SK-N-SH treated with all-trans-retinoic acid at 6 μM for 48 hours (cell line): ENCODE results near the gene MZB1.

Experiments
- ATAC-seq: fragments of 200-7000 bp; cut with Tn5 transposase; 3 replicates; pipeline ENCODE4 v1.9.1; 2020; ENCODE audit warnings: mild to moderate bottlenecking, moderate library complexity
- ARNTL ChIP-seq: fragments of 450-650 bp; formaldehyde crosslinking; IDR thresholded peaks from 2 replicates; pipeline ENCODE4 v1.5.0; 2020; ENCODE audit warnings: low read depth, mild to moderate bottlenecking, moderate library complexity, borderline replicate concordance
- BACH2 ChIP-seq: fragments of 250-450 bp; sonication (Bioruptor Pico); IDR thresholded peaks from 2 replicates; pipeline ENCODE4 v1.9.0; 2021; ENCODE audit warnings: mild to moderate bottlenecking, borderline replicate concordance
- CREB5 ChIP-seq: fragments of 250-450 bp; sonication (Bioruptor Pico); IDR thresholded peaks from 2 replicates; pipeline ENCODE4 v1.5.1; 2020; ENCODE audit warnings: low read depth, mild to moderate bottlenecking, moderate library complexity
- CSDC2 ChIP-seq: fragments of 250-450 bp; sonication (Bioruptor Pico); IDR thresholded peaks from 2 replicates; pipeline ENCODE4 v1.5.0; 2020; ENCODE audit warnings: mild to moderate bottlenecking, moderate library complexity
- ESRRG ChIP-seq: fragments of 250-450 bp; sonication (Bioruptor Pico); IDR thresholded peaks from 2 replicates; pipeline ENCODE4 v1.6.1; 2021; ENCODE audit warnings: mild to moderate bottlenecking
- GLIS3 ChIP-seq: fragments of 250-450 bp; sonication (Bioruptor Pico); IDR thresholded peaks from 2 replicates; pipeline ENCODE4 v1.5.0; 2020; ENCODE audit warnings: mild to moderate bottlenecking, moderate library complexity
- ISL1 ChIP-seq: fragments of 250-450 bp; sonication (Bioruptor Pico); IDR thresholded peaks from 2 replicates; pipeline ENCODE4 v2.1.2; 2022; ENCODE audit warnings: mild to moderate bottlenecking, moderate library complexity
- OSR1 ChIP-seq: fragments of 250-450 bp; sonication (Bioruptor Pico); IDR thresholded peaks from 2 replicates; pipeline ENCODE4 v1.8.0; 2022; ENCODE audit warnings: moderate library complexity, mild to moderate bottlenecking, inconsistent platforms
- PATZ1 ChIP-seq: fragments of 250-450 bp; sonication (Bioruptor Pico); IDR thresholded peaks from 2 replicates; pipeline ENCODE4 v1.8.0; 2020; ENCODE audit warnings: mild to moderate bottlenecking, moderate library complexity, borderline replicate concordance
- RARB ChIP-seq: fragments of 250-450 bp; sonication (Bioruptor Pico); IDR thresholded peaks from 2 replicates; pipeline ENCODE4 v1.8.0; 2021; ENCODE audit warnings: mild to moderate bottlenecking, moderate library complexity
- SNAI2 ChIP-seq: fragments of 250-450 bp; sonication (Bioruptor Pico); IDR thresholded peaks from 2 replicates; pipeline ENCODE4 v1.5.0; 2020; ENCODE audit warnings: mild to moderate bottlenecking, moderate library complexity
- TOX ChIP-seq: fragments of 250-450 bp; sonication (Bioruptor Pico); IDR thresholded peaks from 2 replicates; pipeline ENCODE4 v1.8.0; 2021; ENCODE audit warnings: mild to moderate bottlenecking, moderate library complexity, borderline replicate concordance
- ZC3H10 ChIP-seq: fragments of 250-450 bp; sonication (Bioruptor Pico); IDR thresholded peaks from 2 replicates; pipeline ENCODE4 v1.5.1; 2021; ENCODE audit warnings: mild to moderate bottlenecking, moderate library complexity
- ZFP3 ChIP-seq: fragments of 250-450 bp; sonication (Bioruptor Pico); IDR thresholded peaks from 2 replicates; pipeline ENCODE4 v1.5.0; 2020; ENCODE audit warnings: mild to moderate bottlenecking, moderate library complexity
- ZFP30 ChIP-seq: fragments of 450-650 bp; formaldehyde crosslinking; IDR thresholded peaks from 2 replicates; pipeline ENCODE4 v1.5.0; 2022; ENCODE audit warnings: mild to moderate bottlenecking, moderate library complexity
- ZNF565 ChIP-seq: fragments of 450-650 bp; formaldehyde crosslinking; conservative IDR thresholded peaks from 2 replicates; pipeline ENCODE4 v1.5.0; 2020; ENCODE audit warnings: low read depth, mild to moderate bottlenecking, moderate library complexity
- ZNF70 ChIP-seq: fragments of 450-650 bp; formaldehyde crosslinking; IDR thresholded peaks from 2 replicates; pipeline ENCODE4 v1.5.0; 2020; ENCODE audit warnings: mild to moderate bottlenecking, moderate library complexity
- ZNF8 ChIP-seq: fragments of 450-650 bp; formaldehyde crosslinking; IDR thresholded peaks from 2 replicates; pipeline ENCODE4 v1.5.0; 2020; ENCODE audit warnings: mild to moderate bottlenecking, moderate library complexity
- TF ChIP-seq, protein P1 (sequence below): fragments of 250-450 bp; sonication (Bioruptor Pico); IDR thresholded peaks from 2 replicates; pipeline ENCODE4 v1.5.0; 2020; ENCODE audit warnings: mild to moderate bottlenecking, moderate library complexity
- TF ChIP-seq, protein P2 (sequence below): fragments of 250-450 bp; sonication (Bioruptor Pico); IDR thresholded peaks from 2 replicates; pipeline ENCODE4 v1.8.0; 2021; ENCODE audit warnings: low read depth, mild to moderate bottlenecking, moderate library complexity, borderline replicate concordance

MZB1 gene

DNA sequence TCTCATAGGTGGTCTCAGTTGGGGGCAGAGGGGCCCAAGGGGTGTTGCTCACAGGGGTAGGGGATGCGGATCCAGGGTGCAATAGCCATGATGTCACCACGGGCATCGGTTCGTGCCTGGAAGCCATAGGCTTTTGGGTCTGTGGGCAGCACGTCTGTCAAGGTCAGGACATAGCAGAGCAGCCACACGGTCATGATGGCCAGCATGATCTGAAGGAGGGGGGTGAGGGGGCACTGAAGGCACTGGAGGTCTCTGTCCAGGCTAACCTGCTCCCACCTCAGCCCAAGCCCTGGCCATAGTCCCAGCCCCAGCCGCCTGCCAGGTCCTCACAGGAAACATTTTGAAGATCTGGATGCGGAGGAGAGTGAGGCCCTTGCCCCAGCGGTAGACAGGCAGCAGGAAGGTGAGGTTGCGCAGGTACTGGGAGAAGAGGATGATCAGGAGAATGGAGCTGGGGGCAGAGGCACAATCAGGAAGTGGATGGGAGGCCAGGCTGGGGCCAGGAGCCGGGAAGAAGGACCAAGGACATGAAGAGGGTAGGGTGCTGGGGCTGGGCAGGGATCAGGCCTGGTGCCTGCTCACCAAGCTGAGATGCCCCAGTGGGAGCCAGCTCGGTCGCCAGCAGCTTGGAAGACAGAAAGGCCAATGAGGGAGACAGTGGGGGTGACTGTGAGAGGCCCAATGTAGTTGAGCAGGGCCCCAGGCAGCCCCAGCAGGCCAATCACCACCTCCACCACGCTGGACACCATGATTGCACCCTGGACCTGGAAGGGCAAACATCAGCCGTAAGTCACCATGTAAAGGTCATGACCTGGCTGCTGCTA, 9.9 kb downstream of the MZB1 start:
- TF ChIP-seq GLIS3 (CRISPR knock-in tag) (no peak), ISL1 (CRISPR knock-in tag) (no peak), SNAI2 (CRISPR knock-in tag) (no peak), ZNF70 (CRISPR knock-in tag) (no peak), OSR1 (no peak), ZNF8 (CRISPR knock-in tag) (no peak), PATZ1 (CRISPR knock-in tag) (no peak), TOX (CRISPR knock-in tag) (no peak), ZNF565 (CRISPR knock-in tag) (no peak)
- ATAC-seq: no peak

DNA sequence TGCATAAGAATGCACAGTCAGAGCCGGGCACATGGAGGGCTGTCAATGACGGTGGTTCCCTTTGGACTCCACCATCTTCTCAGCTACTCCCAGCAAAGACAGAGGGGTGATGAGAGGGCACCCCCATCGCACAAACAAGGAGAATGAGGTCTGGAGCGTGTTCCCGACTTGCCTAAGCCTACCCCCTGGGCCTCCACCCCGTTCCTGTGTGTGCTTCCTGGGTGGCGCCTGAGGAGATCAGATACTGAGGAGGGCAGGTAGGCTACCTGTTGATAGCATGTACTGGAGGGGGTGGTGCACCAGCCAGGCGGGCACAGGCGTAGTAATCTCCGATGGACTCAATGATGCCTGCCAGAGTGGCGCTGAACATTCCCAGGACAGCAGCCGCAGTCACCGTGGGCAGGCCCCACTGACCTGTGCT, 10.8 kb downstream of the MZB1 start:
- no peak for ATAC-seq
- TF ChIP-seq ZFP30 (no peak), OSR1 (no peak), CREB5 (CRISPR knock-in tag) (no peak), RARB (CRISPR knock-in tag) (no peak), ARNTL (CRISPR knock-in tag) (no peak), CSDC2 (CRISPR knock-in tag) (no peak), ZNF8 (CRISPR knock-in tag) (no peak), ZNF565 (CRISPR knock-in tag) (no peak), ZFP3 (no peak), TOX (CRISPR knock-in tag) (no peak), ESRRG (CRISPR knock-in tag) (no peak), ISL1 (CRISPR knock-in tag) (no peak), GLIS3 (CRISPR knock-in tag) (no peak), ZC3H10 (CRISPR knock-in tag) (no peak), BACH2 (CRISPR knock-in tag) (no peak), PATZ1 (CRISPR knock-in tag) (no peak)
- TF ChIP-seq, protein P1, sequence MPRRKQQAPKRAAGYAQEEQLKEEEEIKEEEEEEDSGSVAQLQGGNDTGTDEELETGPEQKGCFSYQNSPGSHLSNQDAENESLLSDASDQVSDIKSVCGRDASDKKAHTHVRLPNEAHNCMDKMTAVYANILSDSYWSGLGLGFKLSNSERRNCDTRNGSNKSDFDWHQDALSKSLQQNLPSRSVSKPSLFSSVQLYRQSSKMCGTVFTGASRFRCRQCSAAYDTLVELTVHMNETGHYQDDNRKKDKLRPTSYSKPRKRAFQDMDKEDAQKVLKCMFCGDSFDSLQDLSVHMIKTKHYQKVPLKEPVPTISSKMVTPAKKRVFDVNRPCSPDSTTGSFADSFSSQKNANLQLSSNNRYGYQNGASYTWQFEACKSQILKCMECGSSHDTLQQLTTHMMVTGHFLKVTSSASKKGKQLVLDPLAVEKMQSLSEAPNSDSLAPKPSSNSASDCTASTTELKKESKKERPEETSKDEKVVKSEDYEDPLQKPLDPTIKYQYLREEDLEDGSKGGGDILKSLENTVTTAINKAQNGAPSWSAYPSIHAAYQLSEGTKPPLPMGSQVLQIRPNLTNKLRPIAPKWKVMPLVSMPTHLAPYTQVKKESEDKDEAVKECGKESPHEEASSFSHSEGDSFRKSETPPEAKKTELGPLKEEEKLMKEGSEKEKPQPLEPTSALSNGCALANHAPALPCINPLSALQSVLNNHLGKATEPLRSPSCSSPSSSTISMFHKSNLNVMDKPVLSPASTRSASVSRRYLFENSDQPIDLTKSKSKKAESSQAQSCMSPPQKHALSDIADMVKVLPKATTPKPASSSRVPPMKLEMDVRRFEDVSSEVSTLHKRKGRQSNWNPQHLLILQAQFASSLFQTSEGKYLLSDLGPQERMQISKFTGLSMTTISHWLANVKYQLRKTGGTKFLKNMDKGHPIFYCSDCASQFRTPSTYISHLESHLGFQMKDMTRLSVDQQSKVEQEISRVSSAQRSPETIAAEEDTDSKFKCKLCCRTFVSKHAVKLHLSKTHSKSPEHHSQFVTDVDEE: no peak
- TF ChIP-seq, protein P2, sequence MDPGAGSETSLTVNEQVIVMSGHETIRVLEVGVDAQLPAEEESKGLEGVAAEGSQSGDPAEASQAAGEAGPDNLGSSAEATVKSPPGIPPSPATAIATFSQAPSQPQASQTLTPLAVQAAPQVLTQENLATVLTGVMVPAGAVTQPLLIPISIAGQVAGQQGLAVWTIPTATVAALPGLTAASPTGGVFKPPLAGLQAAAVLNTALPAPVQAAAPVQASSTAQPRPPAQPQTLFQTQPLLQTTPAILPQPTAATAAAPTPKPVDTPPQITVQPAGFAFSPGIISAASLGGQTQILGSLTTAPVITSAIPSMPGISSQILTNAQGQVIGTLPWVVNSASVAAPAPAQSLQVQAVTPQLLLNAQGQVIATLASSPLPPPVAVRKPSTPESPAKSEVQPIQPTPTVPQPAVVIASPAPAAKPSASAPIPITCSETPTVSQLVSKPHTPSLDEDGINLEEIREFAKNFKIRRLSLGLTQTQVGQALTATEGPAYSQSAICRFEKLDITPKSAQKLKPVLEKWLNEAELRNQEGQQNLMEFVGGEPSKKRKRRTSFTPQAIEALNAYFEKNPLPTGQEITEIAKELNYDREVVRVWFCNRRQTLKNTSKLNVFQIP (CRISPR knock-in tag): no peak
